Stimulated activated CD8-positive, alpha-beta memory T cell treated with anti-CD3 and anti-CD28 coated beads, Interleukin-15, amount 100 ng/mL, for 1 hour (primary cell): ENCODE measurements around the gene FAM131A.

ENCODE experiments used
- DNase-seq: peaks from one replicate; pipeline ENCODE4 v3.0.0-alpha.2; 2020; ENCODE audit warnings: low read depth

The FAM131A gene

GRCh38 chr3:184337399-184337714, at the start of gene FAM131A:
Gene FAM131A (plus strand): TSS chr3:184337600. CDS start chr3:184337631, 31 bp downstream.
- no peak for DNase-seq

- peak; percentile 41 for DNase-seq
Measured at GRCh38 chr3:184289426-184289938, 47.9 kb upstream of the FAM131A start.

- no peak for DNase-seq
Measured at GRCh38 chr3:184290331-184290730, 47.1 kb upstream of the FAM131A start.

GRCh38 chr3:184291044-184291737, 46.2 kb upstream of the FAM131A start:
- no peak for DNase-seq

GRCh38 chr3:184291738-184292445, 45.5 kb upstream of the FAM131A start:
- DNase-seq = no peak

- no peak for DNase-seq
Measured at GRCh38 chr3:184295771-184296170, 41.6 kb upstream of the FAM131A start.

- DNase-seq = no peak
Measured at GRCh38 chr3:184296616-184297015, 40.8 kb upstream of the FAM131A start.

GRCh38 chr3:184298759-184299487, 38.5 kb upstream of the FAM131A start, which contains the start of gene PSMD2:
Gene PSMD2 (plus strand): TSS chr3:184299241. CDS start chr3:184299267, 26 bp downstream.
- DNase-seq = peak; percentile 97

GRCh38 chr3:184299488-184300377, 37.7 kb upstream of the FAM131A start:
- no peak for DNase-seq

GRCh38 chr3:184300378-184300720, 37.1 kb upstream of the FAM131A start:
- no peak for DNase-seq

- DNase-seq = no peak
Measured at GRCh38 chr3:184305577-184305976, 31.8 kb upstream of the FAM131A start.

- DNase-seq = no peak
Measured at GRCh38 chr3:184306341-184306972, 30.9 kb upstream of the FAM131A start.

- DNase-seq = no peak
Measured at GRCh38 chr3:184307915-184308314, 29.5 kb upstream of the FAM131A start.

- no peak for DNase-seq
Measured at GRCh38 chr3:184308744-184309143, 28.7 kb upstream of the FAM131A start.

- DNase-seq = no peak
Measured at GRCh38 chr3:184311633-184312032, 25.8 kb upstream of the FAM131A start.

- peak; percentile 79 for DNase-seq
Measured at GRCh38 chr3:184314363-184314699, 23.1 kb upstream of the FAM131A start, which contains the start of gene EIF4G1. Gene EIF4G1 (plus strand): TSS chr3:184314606. CDS start chr3:184315797, 1,191 bp downstream.

GRCh38 chr3:184314700-184315542, 22.5 kb upstream of the FAM131A start:
- DNase-seq = no peak

GRCh38 chr3:184315543-184315867, 21.9 kb upstream of the FAM131A start:
- no peak for DNase-seq

- no peak for DNase-seq
Measured at GRCh38 chr3:184315871-184316661, 21.3 kb upstream of the FAM131A start.

- DNase-seq = no peak
Measured at GRCh38 chr3:184316792-184317191, 20.6 kb upstream of the FAM131A start.
